Mucosa of descending colon (tissue), 3 donors: Measurements from ENCODE around the gene DNAJC27. TPM values are rescaled to one million over a fixed set of nuclear protein-coding genes. Genes with fewer than 3 reads are reported as not detected.
A peak's percentile ranks its signal among the peaks of the same experiment; 100 is the strongest.

Source experiments
- ATAC-seq: fragments of 200-7000 bp; cut with Tn5 transposase; one replicate; pipeline ENCODE4 v1.9.1; 2020; ENCODE audit warnings: mild to moderate bottlenecking, moderate library complexity
- DNase-seq, 3 donors: peaks; one replicate each; pipeline ENCODE4 v3.0.0-alpha.2; 2020
- H3K36me3 ChIP-seq: fragments of 200-600 bp; one replicate; pipeline ENCODE4 v1.8.0; 2021; ENCODE audit warnings: low read depth, mild to moderate bottlenecking
- H3K4me1 ChIP-seq: fragments of 200-600 bp; one replicate; pipeline ENCODE4 v1.8.0; 2021; ENCODE audit warnings: low read depth, mild to moderate bottlenecking
- H3K4me3 ChIP-seq: fragments of 200-600 bp; one replicate; pipeline ENCODE4 v1.8.0; 2021; ENCODE audit warnings: mild to moderate bottlenecking
- H3K9me3 ChIP-seq: fragments of 200-600 bp; one replicate; pipeline ENCODE4 v1.8.0; 2021; ENCODE audit warnings: mild to moderate bottlenecking
- intact Hi-C, 2 donors: fragments of 100-400 bp; cut with DNase I in 1 of 2; cut with micrococcal nuclease in 1 of 2; formaldehyde crosslinking; loops; one replicate each; pipeline versions ENCODE4 v1.11.0 to v1.11.1; 2022; cut with DNase I, micrococcal nuclease
- total RNA-seq, 3 donors: library from RNA; stranded (reverse); fragmentation: NEBNext Ultra II Directional in 2 of 3; extraction: Animal tissue kit (Norgen Biotek cat#: 25700) in 2 of 3; gene quantifications; one replicate each; pipeline versions ENCODE4 v1.2.1 to v1.2.4, GENCODE V29; 2021 to 2023
- TF ChIP-seq, protein P1 (sequence below): fragments of 200-600 bp; IDR thresholded peaks from one replicate; pipeline ENCODE4 v1.8.0; 2022; ENCODE audit warnings: antibody characterized with exemption, mild to moderate bottlenecking
- donor health status: DM: no; HTN: no; CAD: no; lungs with moderate emphysema.
- donor health status: DM: no; HTN: no; CAD: no.
- donor health status: DM: no; HTN: yes; CAD: no.

Gene DNAJC27
- total RNA-seq, 3 donors from 2014 or later: 4.9 to 11.0 (median 6.4) TPM

DNA sequence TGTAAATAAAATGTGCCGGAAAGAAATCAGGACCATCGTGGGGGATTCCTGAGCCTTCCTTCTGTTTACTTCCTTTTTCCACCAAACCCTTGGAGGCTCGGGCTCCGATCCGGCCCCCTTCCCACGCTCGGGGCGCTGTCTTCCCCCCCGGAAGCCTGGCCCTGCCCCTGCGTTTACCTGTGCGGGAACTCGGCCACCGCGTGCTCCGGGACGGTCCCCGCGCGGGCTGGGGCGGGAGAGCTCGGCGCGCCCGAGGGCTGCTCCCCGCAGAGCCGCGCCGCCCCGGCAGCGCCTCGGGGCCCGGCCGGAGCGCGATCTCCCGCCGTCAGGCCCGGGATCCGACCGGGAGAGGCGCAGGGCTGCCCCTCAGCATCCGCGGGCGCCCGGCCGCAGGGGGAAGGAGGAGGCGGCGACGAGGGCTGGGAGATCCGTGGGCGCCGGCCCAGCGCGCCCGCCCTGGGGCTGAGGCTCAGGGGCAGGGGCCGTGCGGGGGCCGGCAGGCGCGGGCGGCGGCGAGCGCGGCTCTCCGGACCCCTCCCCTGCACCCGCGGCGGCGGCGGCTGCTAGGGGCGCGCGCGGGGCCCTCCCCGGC lies 52.2 kb downstream of the DNAJC27 start:
- H3K9me3 ChIP-seq: no peaks in the 10 kb centered on the region
- ATAC-seq: peak; percentile 37
- intact Hi-C loops: no loop called here
- H3K4me1 ChIP-seq: peaks cover 8% of the 10 kb centered on the region
- H3K4me3 ChIP-seq: peak overlapping the region; percentile 22
- peak in 2 of 3 donors; percentile 21 to 47 for DNase-seq
- TF ChIP-seq, protein P1, sequence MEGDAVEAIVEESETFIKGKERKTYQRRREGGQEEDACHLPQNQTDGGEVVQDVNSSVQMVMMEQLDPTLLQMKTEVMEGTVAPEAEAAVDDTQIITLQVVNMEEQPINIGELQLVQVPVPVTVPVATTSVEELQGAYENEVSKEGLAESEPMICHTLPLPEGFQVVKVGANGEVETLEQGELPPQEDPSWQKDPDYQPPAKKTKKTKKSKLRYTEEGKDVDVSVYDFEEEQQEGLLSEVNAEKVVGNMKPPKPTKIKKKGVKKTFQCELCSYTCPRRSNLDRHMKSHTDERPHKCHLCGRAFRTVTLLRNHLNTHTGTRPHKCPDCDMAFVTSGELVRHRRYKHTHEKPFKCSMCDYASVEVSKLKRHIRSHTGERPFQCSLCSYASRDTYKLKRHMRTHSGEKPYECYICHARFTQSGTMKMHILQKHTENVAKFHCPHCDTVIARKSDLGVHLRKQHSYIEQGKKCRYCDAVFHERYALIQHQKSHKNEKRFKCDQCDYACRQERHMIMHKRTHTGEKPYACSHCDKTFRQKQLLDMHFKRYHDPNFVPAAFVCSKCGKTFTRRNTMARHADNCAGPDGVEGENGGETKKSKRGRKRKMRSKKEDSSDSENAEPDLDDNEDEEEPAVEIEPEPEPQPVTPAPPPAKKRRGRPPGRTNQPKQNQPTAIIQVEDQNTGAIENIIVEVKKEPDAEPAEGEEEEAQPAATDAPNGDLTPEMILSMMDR: no peak
- H3K36me3 ChIP-seq: no peaks in the 10 kb centered on the region

DNA sequence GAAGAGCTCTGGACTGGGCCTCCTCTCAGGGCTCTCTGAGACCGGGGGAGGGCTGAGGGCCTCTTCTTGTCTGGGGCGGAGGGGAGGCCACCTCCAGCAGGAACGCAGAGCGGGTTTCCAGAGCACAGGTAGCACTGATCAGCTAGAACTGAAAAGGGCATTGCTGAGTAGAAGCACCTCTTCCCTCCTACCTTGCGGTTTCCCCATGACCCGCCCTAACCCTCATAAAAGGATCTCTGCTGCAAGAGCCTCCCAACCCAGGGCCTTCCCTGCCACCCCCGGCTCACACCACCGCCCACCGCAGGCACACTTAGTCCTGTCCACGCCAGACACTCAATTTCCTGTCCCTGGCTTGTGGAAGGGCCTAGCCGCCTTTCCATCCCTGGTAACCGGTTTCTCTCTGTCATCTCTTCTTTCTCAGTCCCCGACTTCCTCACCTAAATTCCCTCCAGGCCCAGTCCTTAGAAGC lies 52.7 kb downstream of the DNAJC27 start:
- ATAC-seq: peak; percentile 72
- Histone ChIP-seq H3K36me3 (no peaks in the 10 kb centered on the region), H3K9me3 (no peaks in the 10 kb centered on the region), H3K4me3 (no peak overlapping the region), H3K4me1 (peaks cover 8% of the 10 kb centered on the region)
- DNase-seq: peak; percentile 49 to 78 (median 56)
- TF ChIP-seq, protein P1: no peak
- intact Hi-C loops: no loop called here

DNA sequence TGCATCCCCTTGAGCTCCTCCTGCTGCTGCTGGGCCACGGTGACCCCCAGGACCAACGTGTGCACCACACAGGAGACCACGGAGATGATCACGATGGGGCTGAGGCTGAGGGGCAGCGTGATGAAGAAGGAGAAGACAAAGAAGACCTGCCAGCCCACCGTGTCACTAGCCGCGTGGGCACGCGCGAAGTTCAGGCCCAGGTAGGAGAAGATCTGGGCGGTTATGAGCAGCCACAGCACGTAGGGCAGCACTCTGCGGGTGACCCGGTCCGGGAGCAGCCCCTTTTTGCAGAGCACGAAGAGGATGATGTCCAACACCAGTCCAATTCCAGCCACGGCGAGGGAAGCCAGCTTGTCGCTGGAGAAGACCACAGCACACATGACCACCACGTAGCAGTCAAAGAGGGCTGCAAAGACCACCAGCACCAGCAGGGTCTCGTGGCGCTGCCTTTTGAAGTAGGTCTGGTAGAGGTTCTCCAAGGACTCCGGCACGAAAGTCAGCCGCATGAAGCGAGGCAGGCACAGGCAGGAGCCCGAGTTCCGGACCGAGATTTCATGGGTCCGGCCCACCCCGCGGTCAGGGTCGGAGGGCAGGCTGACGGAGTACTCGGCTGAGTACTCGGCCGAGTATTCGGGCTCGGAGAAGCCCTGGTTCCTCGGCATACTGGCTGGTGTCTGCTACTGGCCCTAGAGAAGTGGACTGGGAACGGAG lies 53.3 kb downstream of the DNAJC27 start:
- ATAC-seq (no peak), DNase-seq (no peak)
- Histone ChIP-seq H3K36me3 (no peaks in the 10 kb centered on the region), H3K4me1 (peaks cover 10% of the 10 kb centered on the region), H3K4me3 (no peak overlapping the region), H3K9me3 (no peaks in the 10 kb centered on the region)
- TF ChIP-seq, protein P1: no peak
- intact Hi-C loops: no loop called here

DNA sequence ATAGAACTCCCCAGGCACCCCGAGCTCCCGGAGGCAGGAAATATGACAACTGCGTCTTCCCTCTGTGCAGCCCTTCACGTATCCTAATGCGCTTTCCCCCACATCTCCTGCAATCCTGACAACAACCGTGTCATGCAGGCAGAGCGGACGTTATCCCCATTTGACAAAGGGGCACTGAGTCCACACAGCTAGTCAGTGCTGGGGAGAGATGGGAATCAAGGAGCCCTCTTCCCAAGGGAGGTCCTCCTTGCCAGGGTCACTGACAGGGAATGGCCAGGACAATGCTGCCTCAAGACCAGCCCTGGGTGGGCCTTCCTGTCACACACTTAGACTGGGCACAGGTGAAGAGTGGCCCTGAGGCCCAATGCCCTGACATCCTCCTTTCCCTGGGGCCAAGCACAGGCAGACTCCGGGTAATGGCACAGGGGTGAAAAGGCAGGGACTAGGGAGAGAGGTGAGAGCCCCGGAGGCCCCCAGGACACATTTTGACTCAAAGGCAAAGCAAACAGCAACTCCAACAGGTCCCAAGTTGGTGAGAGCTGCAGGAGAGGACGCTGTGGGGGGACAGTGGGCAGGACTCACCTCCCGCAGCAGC lies 53.9 kb downstream of the DNAJC27 start:
- ATAC-seq: no peak
- no peak for DNase-seq
- peaks cover 12% of the 10 kb centered on the region for H3K4me1 ChIP-seq
- intact Hi-C loops: no loop called here
- no peak overlapping the region for H3K4me3 ChIP-seq
- H3K36me3 ChIP-seq: no peaks in the 10 kb centered on the region
- TF ChIP-seq, protein P1: no peak
- H3K9me3 ChIP-seq: no peaks in the 10 kb centered on the region

DNA sequence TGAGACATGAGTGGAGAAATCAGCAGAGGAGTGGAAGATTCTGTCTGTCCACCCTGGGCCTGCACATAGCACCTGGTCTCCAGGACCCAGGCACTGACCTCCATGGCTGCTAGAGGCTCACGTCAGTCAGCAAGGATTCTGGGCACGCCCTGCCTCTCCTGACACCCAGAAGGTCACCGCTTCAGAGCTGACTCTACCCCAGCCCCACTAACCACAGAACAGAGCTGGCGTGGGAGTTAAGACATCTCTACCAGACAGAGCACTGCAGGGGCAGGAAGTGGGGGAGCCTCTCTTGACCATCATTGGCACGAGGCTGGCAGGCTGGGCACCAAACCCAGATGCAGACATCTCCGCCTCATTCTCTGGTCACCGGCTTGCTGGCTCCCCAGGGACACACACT lies 54.7 kb downstream of the DNAJC27 start:
- intact Hi-C loops: no loop called here
- H3K4me3 ChIP-seq: no peak overlapping the region
- peaks cover 13% of the 10 kb centered on the region for H3K4me1 ChIP-seq
- DNase-seq (no peak), ATAC-seq (no peak)
- no peaks in the 10 kb centered on the region for H3K9me3 ChIP-seq
- TF ChIP-seq, protein P1: no peak
- no peaks in the 10 kb centered on the region for H3K36me3 ChIP-seq
